Type B pancreatic cell (in vitro differentiated cells): Measurements from ENCODE around the gene EPB41L5. TPM values are rescaled to one million over a fixed set of nuclear protein-coding genes. Genes with fewer than 3 reads are reported as not detected.

Experiments used
- DNase-seq: peaks from one replicate; pipeline ENCODE4 v3.0.0; 2021; ENCODE audit warnings: mixed read lengths; ENCODE audit not compliant: unreplicated experiment; ENCODE audit errors: extremely low spot score
- H3K27ac Mint-ChIP-seq: 2 replicates; pipeline ENCODE4 v1.8.0; 2021; ENCODE audit warnings: mild to moderate bottlenecking, mixed read lengths
- H3K27me3 Mint-ChIP-seq: 2 replicates; pipeline ENCODE4 v1.8.0; 2021; ENCODE audit warnings: mixed read lengths
- H3K36me3 Mint-ChIP-seq: 2 replicates; pipeline ENCODE4 v1.8.0; 2021; ENCODE audit warnings: mixed read lengths
- H3K4me1 Mint-ChIP-seq: one replicate; pipeline ENCODE4 v1.8.0; 2021; ENCODE audit warnings: mixed read lengths; ENCODE audit not compliant: unreplicated experiment
- H3K4me3 Mint-ChIP-seq: 2 replicates; pipeline ENCODE4 v1.8.0; 2021; ENCODE audit warnings: mild to moderate bottlenecking, mixed read lengths
- H3K9me3 Mint-ChIP-seq: 2 replicates; pipeline ENCODE4 v1.8.0; 2021; ENCODE audit warnings: mixed read lengths
- total RNA-seq: library from RNA; stranded (reverse); gene quantifications from 2 replicates; pipeline ENCODE4 v1.2.1, GENCODE V29; 2021; ENCODE audit warnings: low replicate concordance
- TF ChIP-seq, protein P1 (sequence below): fragments of 200-600 bp; sonication (generic); conservative IDR thresholded peaks from 2 replicates; pipeline ENCODE4 v1.5.0; 2021; ENCODE audit warnings: antibody characterized with exemption, mild to moderate bottlenecking

EPB41L5 gene
- total RNA-seq, 1 donor from 2014 or later = 37.6 TPM

DNA sequence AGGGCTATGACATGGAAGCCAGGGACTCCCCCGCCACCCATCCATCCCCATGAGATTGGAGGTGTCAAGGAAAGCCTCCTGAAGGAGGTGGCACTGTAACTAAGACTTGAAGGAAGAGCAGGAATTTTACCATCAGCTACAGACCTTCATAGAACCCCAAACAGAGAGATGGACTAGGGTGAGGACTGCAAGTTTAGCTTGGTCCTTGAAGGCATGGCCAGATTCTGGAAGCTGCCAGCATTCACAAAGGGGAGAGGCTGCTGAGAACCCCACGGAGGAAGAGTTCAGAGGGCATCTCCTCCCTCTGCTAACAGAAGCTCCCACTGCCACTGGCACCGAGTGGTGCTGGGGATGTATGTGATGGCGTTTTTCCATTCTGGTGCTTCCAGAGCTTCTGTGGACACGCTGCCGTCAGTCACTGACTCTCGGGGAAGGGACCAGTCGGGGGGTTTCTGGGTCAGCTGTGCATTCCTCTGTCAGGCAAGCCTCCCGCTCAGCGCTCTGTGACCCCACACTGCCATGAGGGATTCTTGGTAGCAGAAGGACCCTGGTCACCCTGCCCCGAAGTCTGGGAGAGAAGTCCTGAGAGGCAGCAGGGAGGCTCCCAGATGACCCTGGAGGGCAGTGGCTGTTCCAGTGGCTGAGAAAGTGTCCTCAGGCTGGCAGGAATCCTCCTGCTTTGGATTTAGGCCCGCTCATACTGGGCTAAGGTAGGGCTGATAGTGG, 192.2 kb downstream of the EPB41L5 start:
- H3K36me3 Mint-ChIP-seq = no peaks in the 10 kb centered on the region
- TF ChIP-seq, protein P1, sequence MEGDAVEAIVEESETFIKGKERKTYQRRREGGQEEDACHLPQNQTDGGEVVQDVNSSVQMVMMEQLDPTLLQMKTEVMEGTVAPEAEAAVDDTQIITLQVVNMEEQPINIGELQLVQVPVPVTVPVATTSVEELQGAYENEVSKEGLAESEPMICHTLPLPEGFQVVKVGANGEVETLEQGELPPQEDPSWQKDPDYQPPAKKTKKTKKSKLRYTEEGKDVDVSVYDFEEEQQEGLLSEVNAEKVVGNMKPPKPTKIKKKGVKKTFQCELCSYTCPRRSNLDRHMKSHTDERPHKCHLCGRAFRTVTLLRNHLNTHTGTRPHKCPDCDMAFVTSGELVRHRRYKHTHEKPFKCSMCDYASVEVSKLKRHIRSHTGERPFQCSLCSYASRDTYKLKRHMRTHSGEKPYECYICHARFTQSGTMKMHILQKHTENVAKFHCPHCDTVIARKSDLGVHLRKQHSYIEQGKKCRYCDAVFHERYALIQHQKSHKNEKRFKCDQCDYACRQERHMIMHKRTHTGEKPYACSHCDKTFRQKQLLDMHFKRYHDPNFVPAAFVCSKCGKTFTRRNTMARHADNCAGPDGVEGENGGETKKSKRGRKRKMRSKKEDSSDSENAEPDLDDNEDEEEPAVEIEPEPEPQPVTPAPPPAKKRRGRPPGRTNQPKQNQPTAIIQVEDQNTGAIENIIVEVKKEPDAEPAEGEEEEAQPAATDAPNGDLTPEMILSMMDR = no peak
- no peak overlapping the region for H3K4me3 Mint-ChIP-seq

GRCh38 chr2:120206022-120206581, 193.2 kb downstream of the EPB41L5 start:
- no peaks in the 10 kb centered on the region for H3K36me3 Mint-ChIP-seq
- TF ChIP-seq, protein P1 = peak; percentile 68
- H3K4me3 Mint-ChIP-seq = no peak overlapping the region
- peaks cover 3% of the 10 kb centered on the region for H3K27me3 Mint-ChIP-seq
- no peak overlapping the region for H3K27ac Mint-ChIP-seq
- no peak for DNase-seq
- H3K9me3 Mint-ChIP-seq = no peaks in the 10 kb centered on the region
- peaks cover 4% of the 10 kb centered on the region for H3K4me1 Mint-ChIP-seq

More for the DNA sequence above, 192.2 kb downstream of the EPB41L5 start:
- Mint-ChIP-seq H3K27me3 (peaks cover 3% of the 10 kb centered on the region), H3K9me3 (no peaks in the 10 kb centered on the region), H3K4me1 (peaks cover 4% of the 10 kb centered on the region), H3K27ac (no peak overlapping the region)
- DNase-seq = no peak

- Mint-ChIP-seq H3K9me3 (no peaks in the 10 kb centered on the region), H3K27ac (no peak overlapping the region), H3K4me1 (peaks cover 4% of the 10 kb centered on the region), H3K27me3 (peaks cover 3% of the 10 kb centered on the region), H3K4me3 (no peak overlapping the region), H3K36me3 (no peaks in the 10 kb centered on the region)
- TF ChIP-seq, protein P1 = no peak
- DNase-seq = no peak
These were observed 195.8 kb downstream of the EPB41L5 start for GRCh38 chr2:120208381-120209353.

DNA sequence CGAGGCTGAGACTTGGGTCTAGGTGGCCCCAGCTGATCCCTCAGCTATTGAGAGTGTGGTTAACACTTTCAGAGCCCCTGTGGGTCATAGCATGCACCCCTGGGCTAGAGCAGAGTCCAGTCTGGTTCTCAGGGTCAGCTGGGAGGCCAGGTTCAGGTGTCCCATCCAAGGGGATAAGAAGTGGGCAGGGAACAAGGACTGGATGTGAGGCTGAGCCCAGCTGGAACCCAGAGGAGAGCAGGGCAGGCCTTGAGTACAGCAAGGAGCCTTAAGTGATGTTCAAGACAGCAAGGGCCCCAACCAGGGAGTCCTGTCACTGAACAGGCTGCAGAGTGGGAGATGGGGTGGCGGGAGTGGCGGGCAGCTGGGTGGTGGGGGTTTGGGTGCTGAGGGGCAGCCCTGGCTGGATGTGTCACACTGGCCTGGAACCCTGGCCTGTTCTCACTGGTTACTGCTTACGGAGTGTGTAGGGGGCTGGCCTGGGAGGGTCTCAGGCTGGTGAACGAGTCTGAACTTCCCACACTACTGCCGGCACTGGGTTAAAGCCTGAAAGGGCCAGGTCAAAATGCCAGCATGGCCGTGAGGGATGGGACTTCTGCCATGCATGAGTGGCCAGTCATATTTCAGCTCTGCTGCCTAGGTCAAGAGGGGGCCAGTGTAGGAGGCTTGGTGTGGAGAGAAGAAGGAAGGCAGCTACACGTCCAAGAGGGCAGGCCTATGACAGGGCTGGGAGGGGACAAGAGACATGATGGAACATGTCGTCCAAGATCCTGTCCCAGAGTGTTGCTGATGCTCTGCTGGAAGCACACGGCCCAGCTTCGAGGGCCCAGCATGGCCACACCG, 196.8 kb downstream of the EPB41L5 start:
- DNase-seq = no peak
- no peaks in the 10 kb centered on the region for H3K36me3 Mint-ChIP-seq
- H3K9me3 Mint-ChIP-seq = no peaks in the 10 kb centered on the region
- TF ChIP-seq, protein P1 = no peak
- H3K4me1 Mint-ChIP-seq = peaks cover 4% of the 10 kb centered on the region
- H3K27ac Mint-ChIP-seq = no peak overlapping the region
- no peak overlapping the region for H3K4me3 Mint-ChIP-seq
- H3K27me3 Mint-ChIP-seq = peaks cover under 1% of the 10 kb centered on the region

- no peak overlapping the region for H3K27ac Mint-ChIP-seq
- H3K4me1 Mint-ChIP-seq = peaks cover 4% of the 10 kb centered on the region
- H3K4me3 Mint-ChIP-seq = no peak overlapping the region
- no peaks in the 10 kb centered on the region for H3K27me3 Mint-ChIP-seq
- TF ChIP-seq, protein P1 = no peak
- H3K9me3 Mint-ChIP-seq = no peaks in the 10 kb centered on the region
- no peak for DNase-seq
- no peaks in the 10 kb centered on the region for H3K36me3 Mint-ChIP-seq
These were observed 197.4 kb downstream of the EPB41L5 start for GRCh38 chr2:120210270-120210693.
